ENCODE data around the gene TIMM21. TPM values are rescaled to one million over a fixed set of nuclear protein-coding genes. Genes with fewer than 3 reads are reported as not detected.
A peak's percentile ranks its signal among the peaks of the same experiment; 100 is the strongest.

TIMM21 gene
- polyA plus RNA-seq, 1 donor (not counting 4 experiments of a cell fraction or from before 2014, with no cell fraction given) = 76.0 TPM

- Histone ChIP-seq H3K27ac (ENCODE audit: control insufficient read depth, insufficient read depth, low read length) (no peak overlapping the region), H3K4me2 (ENCODE audit: control insufficient read depth, extremely low read depth, insufficient read depth, low read depth, low read length) (peak overlapping the region; percentile 90), H3K9me1 (ENCODE audit: control insufficient read depth, extremely low read depth, insufficient read depth, low read length) (peaks cover 3% of the 10 kb centered on the region), H3K36me3 (ENCODE audit: control insufficient read depth in 2 of 2, extremely low read depth in 1 of 2, insufficient read depth in 2 of 2, low read length in 2 of 2) (peaks cover 8 to 10% of the 10 kb centered on the region in 2 experiments), H3K79me2 (ENCODE audit: control insufficient read depth, insufficient read depth, low read length) (peaks cover 33% of the 10 kb centered on the region), H3K27me3 (ENCODE audit: control insufficient read depth, extremely low read depth, insufficient read depth, low read length) (no peaks in the 10 kb centered on the region), H3K9ac (ENCODE audit: control insufficient read depth, extremely low read depth, insufficient read depth, low read length) (no peak overlapping the region), H4K20me1 (ENCODE audit: control insufficient read depth, extremely low read depth, insufficient read depth, low read length) (no peaks in the 10 kb centered on the region), H3K4me1 (ENCODE audit: control insufficient read depth, extremely low read depth, insufficient read depth, low read length) (peaks cover 24% of the 10 kb centered on the region), H3K4me3 (ENCODE audit: control insufficient read depth in 2 of 3, extremely low read depth in 1 of 3, insufficient read depth in 2 of 3, low read depth in 1 of 3, low read length in 3 of 3) (no peak overlapping the region), H2AFZ (ENCODE audit: control insufficient read depth, low read length) (no peak overlapping the region), H3K9me3 (ENCODE audit: control insufficient read depth, low read depth, low read length) (no peaks in the 10 kb centered on the region)
- FAIRE-seq (peak; percentile 9), DNase-seq (ENCODE audit: low read depth, low spot score) (no peak)
- dilution Hi-C loops (cut with MboI; ENCODE audit: extremely low pct_ligation_motif_present, low sequenced_read_pairs) = no loop called here
- TF ChIP-seq, protein P1, sequence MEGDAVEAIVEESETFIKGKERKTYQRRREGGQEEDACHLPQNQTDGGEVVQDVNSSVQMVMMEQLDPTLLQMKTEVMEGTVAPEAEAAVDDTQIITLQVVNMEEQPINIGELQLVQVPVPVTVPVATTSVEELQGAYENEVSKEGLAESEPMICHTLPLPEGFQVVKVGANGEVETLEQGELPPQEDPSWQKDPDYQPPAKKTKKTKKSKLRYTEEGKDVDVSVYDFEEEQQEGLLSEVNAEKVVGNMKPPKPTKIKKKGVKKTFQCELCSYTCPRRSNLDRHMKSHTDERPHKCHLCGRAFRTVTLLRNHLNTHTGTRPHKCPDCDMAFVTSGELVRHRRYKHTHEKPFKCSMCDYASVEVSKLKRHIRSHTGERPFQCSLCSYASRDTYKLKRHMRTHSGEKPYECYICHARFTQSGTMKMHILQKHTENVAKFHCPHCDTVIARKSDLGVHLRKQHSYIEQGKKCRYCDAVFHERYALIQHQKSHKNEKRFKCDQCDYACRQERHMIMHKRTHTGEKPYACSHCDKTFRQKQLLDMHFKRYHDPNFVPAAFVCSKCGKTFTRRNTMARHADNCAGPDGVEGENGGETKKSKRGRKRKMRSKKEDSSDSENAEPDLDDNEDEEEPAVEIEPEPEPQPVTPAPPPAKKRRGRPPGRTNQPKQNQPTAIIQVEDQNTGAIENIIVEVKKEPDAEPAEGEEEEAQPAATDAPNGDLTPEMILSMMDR (optimal IDR thresholded peaks at IDR 0.05 in 1 of 3, IDR thresholded peaks at IDR 0.05 in 1 of 3, conservative IDR thresholded peaks at IDR 0.05 in 1 of 3; ENCODE audit: extremely low read depth in 1 of 3, insufficient read depth in 2 of 3, low read length in 3 of 3) = no peak
- no peak for TF ChIP-seq EZH2 (IDR thresholded peaks at IDR 0.05; ENCODE audit: low read length)
Measured at GRCh38 chr18:74146756-74147155, 1.6 kb upstream of the TIMM21 start.

- no peak for DNase-seq (ENCODE audit: low read depth, low spot score)
- peak overlapping the region; percentile 37 for H2AFZ ChIP-seq (ENCODE audit: control insufficient read depth, low read length)
- H3K36me3 ChIP-seq (ENCODE audit: control insufficient read depth in 2 of 2, extremely low read depth in 1 of 2, insufficient read depth in 2 of 2, low read length in 2 of 2) = peaks cover 8 to 13% of the 10 kb centered on the region in 2 experiments
- no peaks in the 10 kb centered on the region for H3K9me3 ChIP-seq (ENCODE audit: control insufficient read depth, low read depth, low read length)
- H3K9me1 ChIP-seq (ENCODE audit: control insufficient read depth, extremely low read depth, insufficient read depth, low read length) = peaks cover 3% of the 10 kb centered on the region
- H3K4me3 ChIP-seq (ENCODE audit: control insufficient read depth in 2 of 3, extremely low read depth in 1 of 3, insufficient read depth in 2 of 3, low read depth in 1 of 3, low read length in 3 of 3) = peak overlapping the region; percentile 70 to 98 (median 82)
- H3K4me1 ChIP-seq (ENCODE audit: control insufficient read depth, extremely low read depth, insufficient read depth, low read length) = peaks cover 18% of the 10 kb centered on the region
- no peak for FAIRE-seq
- H3K79me2 ChIP-seq (ENCODE audit: control insufficient read depth, insufficient read depth, low read length) = peaks cover 40% of the 10 kb centered on the region
- peak overlapping the region; percentile 90 for H3K4me2 ChIP-seq (ENCODE audit: control insufficient read depth, extremely low read depth, insufficient read depth, low read depth, low read length)
- no peak overlapping the region for H3K27ac ChIP-seq (ENCODE audit: control insufficient read depth, insufficient read depth, low read length)
- no peak overlapping the region for H3K9ac ChIP-seq (ENCODE audit: control insufficient read depth, extremely low read depth, insufficient read depth, low read length)
- dilution Hi-C loops (cut with MboI; ENCODE audit: extremely low pct_ligation_motif_present, low sequenced_read_pairs) = no loop called here
- no peaks in the 10 kb centered on the region for H4K20me1 ChIP-seq (ENCODE audit: control insufficient read depth, extremely low read depth, insufficient read depth, low read length)
- TF ChIP-seq, protein P1 (optimal IDR thresholded peaks at IDR 0.05 in 1 of 3, IDR thresholded peaks at IDR 0.05 in 1 of 3, conservative IDR thresholded peaks at IDR 0.05 in 1 of 3; ENCODE audit: extremely low read depth in 1 of 3, insufficient read depth in 2 of 3, low read length in 3 of 3) = no peak
- TF ChIP-seq EZH2 (IDR thresholded peaks at IDR 0.05; ENCODE audit: low read length) = no peak
- H3K27me3 ChIP-seq (ENCODE audit: control insufficient read depth, extremely low read depth, insufficient read depth, low read length) = no peaks in the 10 kb centered on the region
Measured at GRCh38 chr18:74147491-74147778, 888 bp upstream of the TIMM21 start.
